HG02798 (cell line): ENCODE results near the gene N4BP3.

Source experiments
- ATAC-seq: cut with Tn5 transposase; IDR thresholded peaks from one replicate; pipeline ENCODE4 v1.9.1; 2021; ENCODE audit warnings: mild to moderate bottlenecking; ENCODE audit not compliant: unreplicated experiment, poor library complexity

N4BP3 gene

GRCh38 chr5:178098685-178099084 is 14.6 kb upstream of the N4BP3 start:
- no peak for ATAC-seq

DNA sequence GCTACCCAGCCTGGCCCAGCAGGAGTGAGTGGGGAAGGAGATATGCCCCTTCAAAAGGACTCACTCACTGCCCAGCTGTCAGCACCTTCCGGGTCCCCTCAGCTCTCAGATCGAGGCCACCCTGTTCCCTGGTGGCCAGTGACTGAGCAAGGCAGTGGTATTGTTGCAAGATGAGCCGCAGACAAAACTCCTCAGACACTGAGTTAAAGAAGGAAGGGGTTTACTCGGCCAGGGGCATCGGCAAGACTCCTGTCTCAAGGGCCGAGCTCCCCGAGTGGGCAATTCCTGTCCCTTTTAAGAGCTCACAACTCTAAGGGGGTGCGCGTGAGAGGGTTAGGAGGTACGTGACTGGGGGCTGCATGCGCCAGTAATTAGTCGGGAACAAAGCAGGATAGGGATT is 9.7 kb upstream of the N4BP3 start:
- ATAC-seq, result no peak

DNA sequence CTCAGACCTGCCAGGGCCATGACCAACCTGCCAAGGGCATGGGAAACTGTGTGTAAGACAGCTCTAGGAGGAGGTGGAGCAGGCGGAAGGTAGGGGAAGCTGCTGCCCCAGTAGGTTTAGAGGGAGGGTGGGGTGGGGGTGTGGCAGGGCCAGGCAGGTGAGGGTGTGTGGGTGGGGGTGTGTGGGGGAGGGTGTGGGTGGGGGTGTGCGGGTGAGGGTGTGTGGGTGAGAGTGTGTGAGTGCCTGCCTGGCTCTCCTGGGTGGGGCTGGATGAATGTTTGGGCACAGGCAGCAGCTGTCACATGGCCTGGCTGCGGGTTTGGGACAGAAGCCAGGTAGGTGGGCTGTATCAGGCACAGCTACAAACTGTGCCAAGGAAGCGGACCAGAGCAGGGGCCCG is 8.8 kb upstream of the N4BP3 start:
- ATAC-seq, result no peak

DNA sequence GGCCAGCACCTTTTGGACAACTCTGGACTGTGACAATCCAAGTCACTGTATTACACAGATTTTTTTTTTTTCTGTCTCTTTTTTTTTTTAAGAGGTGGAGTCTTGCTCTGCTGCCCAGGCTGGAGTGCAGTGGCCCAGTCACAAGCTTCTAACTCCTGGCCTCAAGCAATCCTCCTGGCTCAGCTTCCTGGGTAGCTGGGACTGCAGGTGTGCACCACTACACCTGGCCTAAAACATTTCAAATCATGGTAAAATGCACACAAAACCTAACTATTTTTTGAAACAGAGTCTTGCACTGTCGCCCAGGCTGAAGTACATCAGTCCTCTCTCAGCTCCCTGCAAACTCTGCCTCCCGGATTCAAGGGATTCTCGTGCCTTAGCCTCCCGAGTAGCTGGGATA is 7.2 kb upstream of the N4BP3 start:
- no peak for ATAC-seq

DNA sequence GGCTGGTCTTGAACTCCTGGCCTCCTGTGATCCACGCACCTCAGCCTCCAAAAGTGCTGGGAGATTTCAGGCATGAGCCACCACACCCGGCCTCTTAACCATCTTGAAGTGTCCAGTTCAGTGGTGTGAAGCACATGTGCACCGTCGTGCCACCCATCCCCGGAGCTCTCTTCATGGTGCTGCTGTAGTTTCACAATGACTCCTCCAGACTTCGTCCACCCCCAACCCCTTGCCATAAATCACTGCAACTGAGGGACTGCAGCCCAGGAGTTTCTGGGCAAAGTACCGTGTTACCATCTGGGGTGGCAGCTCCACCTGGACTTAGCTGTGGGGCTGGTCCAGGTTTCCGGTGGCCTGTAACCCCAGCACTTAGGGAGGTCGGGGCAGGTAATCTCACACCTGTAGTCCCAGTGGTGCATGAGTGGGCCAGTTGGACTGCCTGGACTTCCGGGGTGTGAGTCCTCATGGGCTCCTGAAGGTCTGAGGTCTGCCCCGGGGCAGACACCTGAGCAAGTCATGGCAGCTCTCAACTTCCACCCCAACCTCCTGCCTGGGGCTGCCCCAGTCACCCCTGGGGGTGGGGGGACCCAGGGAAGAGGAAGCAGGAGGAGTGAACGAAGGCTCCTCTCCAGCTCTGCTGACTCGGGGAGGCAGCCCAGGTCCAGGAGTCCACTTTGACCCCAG is 6.6 kb upstream of the N4BP3 start:
- no peak for ATAC-seq

DNA sequence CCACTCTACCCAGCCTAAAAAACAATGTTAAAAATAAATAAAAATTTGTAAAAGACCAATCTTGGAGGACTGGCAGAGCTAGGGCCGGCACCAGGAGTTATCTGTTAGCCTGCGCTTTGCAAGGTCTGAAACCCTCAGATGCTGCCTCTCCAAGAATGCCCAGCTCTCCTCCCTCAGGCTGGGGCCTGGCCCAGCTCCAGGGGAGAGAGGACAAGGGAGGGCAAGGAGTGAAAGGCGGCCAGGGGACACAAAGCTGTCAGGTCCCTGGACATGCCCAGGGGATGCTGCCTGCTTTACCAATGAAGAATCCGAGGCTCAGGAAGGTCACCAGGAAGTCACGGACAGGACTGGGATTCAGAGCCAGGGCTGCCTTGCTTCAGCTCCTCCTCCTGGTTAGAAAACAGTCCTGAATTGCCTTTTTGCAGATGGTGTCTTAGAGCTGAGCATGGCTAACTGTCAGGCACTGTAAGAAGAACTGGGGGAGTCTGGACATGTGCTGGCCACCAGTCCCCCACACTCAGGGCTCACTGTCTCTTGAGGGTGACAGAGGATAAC is 5.5 kb upstream of the N4BP3 start:
- ATAC-seq, result no peak

DNA sequence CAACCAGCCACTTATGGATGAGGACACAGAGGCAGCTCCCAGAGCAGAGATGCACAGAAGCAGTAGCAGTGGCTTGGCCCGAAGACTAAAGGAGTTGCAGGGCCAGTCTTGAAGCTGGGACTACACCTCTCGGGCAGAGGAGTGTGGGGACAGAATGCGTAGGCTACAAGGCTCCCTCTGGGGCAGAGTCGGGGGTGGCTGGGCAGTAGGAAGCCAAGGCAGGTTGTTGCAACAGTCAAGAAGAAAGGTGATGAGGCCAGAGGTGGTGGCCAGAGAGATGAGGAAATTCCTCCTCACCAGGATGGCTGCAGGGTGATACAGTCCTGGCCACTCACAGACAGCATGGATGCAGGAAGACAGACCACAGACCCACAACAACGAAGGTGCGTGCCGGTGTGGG is 4.9 kb upstream of the N4BP3 start:
- no peak for ATAC-seq

DNA sequence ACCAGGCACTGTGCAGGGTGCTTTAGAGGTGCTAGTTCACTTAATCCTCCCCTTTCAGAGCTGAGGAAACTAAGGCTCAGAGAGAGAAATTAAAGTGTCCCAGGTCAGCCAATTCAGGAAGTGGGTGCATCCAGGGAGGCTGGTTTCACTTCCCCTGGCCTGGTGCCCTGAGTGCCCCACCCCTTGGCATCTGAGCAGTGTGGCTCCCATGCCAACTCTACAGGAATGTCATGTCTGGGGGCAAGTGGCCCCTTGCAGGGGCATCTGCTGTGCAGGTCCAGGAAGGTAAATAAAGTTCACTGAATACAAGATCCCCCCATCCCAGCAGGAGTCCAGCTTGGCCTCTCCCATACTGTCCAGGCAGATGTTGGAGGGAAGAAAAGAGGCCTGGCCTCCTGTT is 4.4 kb upstream of the N4BP3 start:
- ATAC-seq, result no peak

GRCh38 chr5:178110511-178110910 is 2.8 kb upstream of the N4BP3 start:
- ATAC-seq, result no peak

- no peak for ATAC-seq
These were observed 1.4 kb upstream of the N4BP3 start for GRCh38 chr5:178111925-178112324.

DNA sequence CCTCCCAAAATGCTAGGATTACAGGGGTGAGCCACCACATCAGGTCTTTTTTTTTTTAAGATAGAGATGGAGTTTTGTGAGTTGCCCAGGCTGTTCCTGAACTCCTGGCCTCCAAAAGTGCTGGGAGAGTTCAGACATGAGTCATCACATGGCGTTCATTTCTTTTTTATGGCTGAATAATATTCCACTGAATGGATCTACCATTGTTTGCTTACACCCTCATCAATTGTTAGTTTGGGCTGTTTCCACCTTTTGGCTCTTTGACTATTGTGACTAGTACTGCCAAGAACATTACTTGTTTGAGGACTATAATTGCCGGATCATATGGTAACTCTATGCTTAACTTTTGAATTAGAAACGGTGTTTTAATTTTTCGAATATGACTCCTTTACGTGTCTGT is 787 bp upstream of the N4BP3 start:
- ATAC-seq, result no peak

DNA sequence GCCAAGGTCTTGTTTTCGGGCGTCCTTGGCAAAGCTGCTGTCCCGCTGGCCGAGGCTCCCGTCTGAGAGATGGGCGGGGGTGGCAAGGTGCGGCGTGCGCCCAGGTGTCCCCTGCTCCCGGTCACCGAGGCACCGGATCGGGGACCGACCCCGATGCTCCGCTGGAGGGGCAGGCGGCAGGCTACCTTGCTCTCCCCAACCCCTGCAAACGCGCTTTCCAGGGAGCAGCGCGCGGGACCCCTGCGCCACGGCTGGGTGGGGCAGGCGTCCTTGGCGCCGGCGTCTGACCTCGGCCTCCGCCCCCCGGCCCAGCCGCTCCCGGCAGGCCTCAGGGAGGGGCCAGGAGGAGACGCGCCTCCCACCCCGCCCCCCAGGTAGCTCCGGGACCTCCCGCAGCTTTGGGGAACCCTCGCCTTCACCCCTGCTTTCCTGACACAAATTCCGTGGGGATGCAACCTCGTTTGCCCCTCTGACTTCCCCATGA is 551 bp downstream of the N4BP3 start:
- ATAC-seq, result no peak

DNA sequence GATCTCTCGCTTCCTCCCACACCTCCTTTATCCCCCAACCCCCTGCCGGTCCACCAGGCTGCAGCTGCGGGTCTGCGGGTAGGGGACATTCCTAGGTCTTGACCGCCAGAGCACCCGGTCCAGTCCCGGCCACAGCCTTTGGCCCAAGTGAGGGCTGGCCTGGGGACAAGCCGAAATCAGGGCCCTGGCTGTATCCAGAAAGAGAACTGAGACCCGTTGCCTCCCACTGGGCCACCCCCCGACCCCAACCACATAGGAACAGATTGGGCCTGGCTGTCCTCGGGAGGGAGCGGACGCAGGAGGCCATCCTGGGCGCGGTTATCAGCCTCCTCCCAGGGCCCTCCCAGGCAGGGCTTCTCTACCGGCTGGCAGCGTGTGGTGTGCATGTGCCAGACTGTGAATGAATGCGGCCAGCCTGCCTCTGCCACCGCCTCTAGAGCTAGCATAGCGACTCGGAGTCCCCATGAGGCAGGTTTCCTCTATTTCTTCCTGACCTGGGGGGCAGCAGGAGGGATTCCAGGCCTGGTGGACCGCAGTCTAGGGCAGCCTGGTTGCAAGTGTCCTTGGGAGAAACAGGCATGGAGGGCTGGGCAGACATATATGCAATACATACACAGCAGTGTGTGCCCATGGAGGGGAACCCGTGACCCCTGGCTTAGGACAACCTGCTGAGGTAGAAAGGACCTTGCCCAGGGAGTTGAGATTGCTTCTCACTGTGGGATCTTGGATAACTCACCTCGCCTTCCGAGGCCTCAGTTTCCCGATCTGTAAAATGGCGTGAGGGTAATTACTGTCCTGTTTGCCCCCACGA is 1.2 kb downstream of the N4BP3 start:
- no peak for ATAC-seq

- ATAC-seq, result no peak
These were observed 1.9 kb downstream of the N4BP3 start for GRCh38 chr5:178115136-178115813.

GRCh38 chr5:178115814-178116142 is 2.4 kb downstream of the N4BP3 start:
- ATAC-seq, result no peak

DNA sequence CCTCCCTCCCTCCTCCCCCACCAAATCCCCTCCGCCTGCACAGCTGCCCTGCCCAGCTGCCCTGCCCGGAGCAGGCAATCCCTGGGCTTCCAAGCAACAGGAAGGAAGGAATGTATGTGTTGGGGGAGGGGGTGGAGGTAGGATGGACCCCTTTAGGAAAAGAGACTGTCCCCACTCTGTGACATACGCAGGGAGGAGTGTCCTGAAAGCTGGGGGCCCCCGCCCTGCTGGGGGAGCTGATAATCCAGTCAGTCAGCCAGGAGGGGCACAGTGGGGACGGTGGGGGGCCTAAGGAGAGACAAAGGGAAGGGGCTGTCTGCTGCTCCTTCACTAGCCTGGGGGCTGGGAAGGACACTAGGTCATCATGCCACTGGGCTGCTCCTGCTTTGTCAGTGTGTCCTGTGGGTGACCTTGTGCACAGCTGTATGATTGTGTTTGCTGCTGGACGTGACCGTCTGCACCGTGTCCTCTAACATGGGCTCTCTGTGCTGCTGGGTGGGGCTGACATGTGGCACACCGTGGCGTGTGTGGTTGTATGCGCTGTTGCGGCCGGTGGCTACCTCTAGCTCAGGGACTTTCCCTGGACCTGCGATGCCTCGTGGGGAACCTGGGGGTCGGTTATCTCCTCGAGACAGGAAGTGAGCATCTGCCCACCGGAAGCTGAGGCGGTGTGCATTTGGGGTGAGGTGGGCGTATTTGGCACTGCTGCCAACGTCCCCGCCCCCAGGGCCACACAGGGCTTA is 3.0 kb downstream of the N4BP3 start:
- peak; percentile 25 for ATAC-seq

DNA sequence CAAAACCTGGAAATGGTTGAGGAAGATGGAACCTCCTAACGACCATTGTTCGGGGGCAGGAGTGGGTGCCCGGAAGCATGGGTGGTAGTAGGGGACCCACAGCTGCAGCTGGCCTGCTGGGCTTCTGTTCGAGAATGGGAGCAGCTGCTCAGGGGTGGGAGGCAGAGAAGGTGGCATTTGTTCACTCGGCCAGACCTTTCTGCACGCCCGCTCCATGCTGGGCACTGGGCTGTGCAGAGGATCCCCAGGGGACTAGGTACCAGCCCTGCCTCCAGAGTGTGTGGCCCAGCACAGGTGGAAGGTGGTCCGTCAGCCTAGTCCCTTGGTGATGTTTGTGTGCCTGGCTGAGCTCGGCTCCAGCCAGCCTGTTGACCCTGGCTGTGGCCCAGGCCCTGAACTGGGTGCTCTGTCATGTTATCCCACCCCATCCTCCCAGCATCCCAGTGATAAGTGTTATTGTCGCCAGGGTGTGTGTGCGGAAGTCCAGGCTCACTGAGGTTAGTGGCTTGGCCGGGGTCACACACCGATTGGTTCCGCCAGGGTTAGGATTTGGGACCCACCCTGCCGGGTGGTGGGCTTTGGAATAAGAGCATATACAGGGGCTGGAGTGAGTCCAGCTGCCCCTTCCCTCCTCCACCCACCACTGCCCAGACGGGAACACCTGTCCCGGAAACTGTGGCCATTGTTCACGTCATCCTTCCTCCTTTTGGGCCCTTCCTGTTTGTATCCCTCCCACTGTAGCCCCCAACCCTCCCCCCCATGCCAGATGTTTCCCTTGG is 4.8 kb downstream of the N4BP3 start:
- no peak for ATAC-seq

GRCh38 chr5:178119915-178120606 is 6.7 kb downstream of the N4BP3 start:
- no peak for ATAC-seq
